Esophagus muscularis mucosa (tissue), 4 donors: ENCODE measurements around the gene GYG1. TPM values are rescaled to one million over a fixed set of nuclear protein-coding genes. Genes with fewer than 3 reads are reported as not detected.
A peak's percentile ranks its signal among the peaks of the same experiment; 100 is the strongest.

ENCODE experiments used
- DNase-seq: peaks from one replicate; pipeline ENCODE4 v3.0.0-alpha.2; 2017; ENCODE audit errors: extremely low spot score
- H3K27ac ChIP-seq, 4 donors: fragments of 200-600 bp; sonication (generic); replicated peaks in 1 of 4; 1 replicate in 3 of 4; 2 replicates in 1 of 4; pipeline ENCODE4 v1.5.1; 2016 to 2019; ENCODE audit warnings: mild to moderate bottlenecking in 1 of 4
- H3K27me3 ChIP-seq, 4 donors: fragments of 200-600 bp; sonication (generic); one replicate each; pipeline versions ENCODE4 v1.5.1 to v1.6.0; 2016 to 2019
- H3K36me3 ChIP-seq, 4 donors: fragments of 200-600 bp; sonication (generic); one replicate each; pipeline ENCODE4 v1.5.1; 2016 to 2019
- H3K4me1 ChIP-seq, 4 donors: fragments of 200-600 bp; sonication (generic); one replicate each; pipeline ENCODE4 v1.5.1; 2016 to 2019
- H3K4me3 ChIP-seq, 4 donors: fragments of 200-600 bp; sonication (generic); 1 replicate in 2 of 4; 2 replicates in 2 of 4; pipeline ENCODE4 v1.5.1; 2016 to 2019; ENCODE audit warnings: mild to moderate bottlenecking in 4 of 4, moderate library complexity in 1 of 4
- H3K9me3 ChIP-seq, 4 donors: fragments of 200-600 bp; sonication (generic); 1 replicate in 3 of 4; 2 replicates in 1 of 4; pipeline ENCODE4 v1.5.1; 2016 to 2019
- EP300 ChIP-seq: sonication (generic); formaldehyde crosslinking; IDR thresholded peaks from one replicate; pipeline ENCODE4 v1.6.1; 2017; ENCODE audit warnings: antibody characterized with exemption
- POLR2A ChIP-seq: fragments of 450-650 bp; IDR thresholded peaks from one replicate; pipeline ENCODE4 v1.6.1; 2017; ENCODE audit warnings: antibody characterized with exemption, moderate library complexity, mild to moderate bottlenecking, low read depth
- POLR2AphosphoS5 ChIP-seq, 2 donors: sonication (generic); formaldehyde crosslinking; IDR thresholded peaks; one replicate each; pipeline ENCODE4 v1.6.1; 2017; ENCODE audit warnings: antibody characterized with exemption in 2 of 2
- WGBS: methylation state at CpG from one replicate; pipeline ENCODE4 v1.1.5; 2018; 5-methylcytosine and 5-hydroxymethylcytosine counted together
- intact Hi-C: fragments of 100-400 bp; cut with DNase I; formaldehyde crosslinking; loops from one replicate; pipeline ENCODE4 v1.15.1; 2023
- total RNA-seq, 4 donors: library from RNA; depleted of rRNA; stranded (reverse); fragments of >200 nt; gene quantifications; one replicate each; pipeline versions ENCODE4 v1.1.0 to v1.2.1, GENCODE V29; 2016
- TF ChIP-seq, protein P1 (sequence below), 3 experiments: fragments of 200-600 bp in 2 of 3; fragments of 450-650 bp in 1 of 3; sonication (generic) in 2 of 3; IDR thresholded peaks; one replicate each; pipeline ENCODE4 v1.5.1; 2017 to 2019; ENCODE audit warnings: antibody characterized with exemption in 3 of 3, mild to moderate bottlenecking in 2 of 3, moderate library complexity in 1 of 3

Gene GYG1
- total RNA-seq, 4 donors from 2014 or later: 101 to 177 (median 141) TPM

DNA sequence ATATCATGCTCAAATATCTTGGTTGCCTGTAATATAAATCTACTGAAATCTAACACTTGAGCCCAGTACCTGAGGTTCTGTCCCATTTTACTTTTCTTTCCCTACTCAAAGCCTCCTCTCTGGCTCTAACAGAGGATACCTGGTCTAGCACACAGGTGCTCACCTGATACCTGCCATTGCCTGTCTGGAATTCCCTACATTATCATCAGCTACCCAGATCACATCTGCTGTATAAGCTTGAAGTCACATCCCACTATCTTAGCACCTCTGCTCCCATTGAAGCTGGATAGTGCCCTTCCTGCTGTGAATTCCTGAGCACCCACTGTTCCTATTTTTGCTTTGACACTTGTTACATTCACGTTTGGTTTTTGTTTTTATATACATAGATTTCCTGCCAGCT is 30.5 kb downstream of the GYG1 start:
- Histone ChIP-seq H3K4me1 (peaks cover 35 to 58% (median 54%) of the 10 kb centered on the region in 4 donors), H3K27ac (peak overlapping the region in 1 of 4 donors; percentile 24), H3K27me3 (no peaks in the 10 kb centered on the region), H3K36me3 (peaks cover 15 to 84% (median 45%) of the 10 kb centered on the region in 4 donors), H3K9me3 (peaks cover 0 to 6% (median 0%) of the 10 kb centered on the region in 4 donors), H3K4me3 (no peak overlapping the region)
- WGBS: 32% methylated on average over 1 of the region's 1 CpG
- no peak for DNase-seq
- intact Hi-C loops: no loop called here
- TF ChIP-seq POLR2AphosphoS5 (IDR thresholded peaks at IDR 0.05) (no peak), POLR2A (no peak), EP300 (no peak)
- TF ChIP-seq, protein P1, sequence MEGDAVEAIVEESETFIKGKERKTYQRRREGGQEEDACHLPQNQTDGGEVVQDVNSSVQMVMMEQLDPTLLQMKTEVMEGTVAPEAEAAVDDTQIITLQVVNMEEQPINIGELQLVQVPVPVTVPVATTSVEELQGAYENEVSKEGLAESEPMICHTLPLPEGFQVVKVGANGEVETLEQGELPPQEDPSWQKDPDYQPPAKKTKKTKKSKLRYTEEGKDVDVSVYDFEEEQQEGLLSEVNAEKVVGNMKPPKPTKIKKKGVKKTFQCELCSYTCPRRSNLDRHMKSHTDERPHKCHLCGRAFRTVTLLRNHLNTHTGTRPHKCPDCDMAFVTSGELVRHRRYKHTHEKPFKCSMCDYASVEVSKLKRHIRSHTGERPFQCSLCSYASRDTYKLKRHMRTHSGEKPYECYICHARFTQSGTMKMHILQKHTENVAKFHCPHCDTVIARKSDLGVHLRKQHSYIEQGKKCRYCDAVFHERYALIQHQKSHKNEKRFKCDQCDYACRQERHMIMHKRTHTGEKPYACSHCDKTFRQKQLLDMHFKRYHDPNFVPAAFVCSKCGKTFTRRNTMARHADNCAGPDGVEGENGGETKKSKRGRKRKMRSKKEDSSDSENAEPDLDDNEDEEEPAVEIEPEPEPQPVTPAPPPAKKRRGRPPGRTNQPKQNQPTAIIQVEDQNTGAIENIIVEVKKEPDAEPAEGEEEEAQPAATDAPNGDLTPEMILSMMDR (IDR thresholded peaks at IDR 0.05): no peak

DNA sequence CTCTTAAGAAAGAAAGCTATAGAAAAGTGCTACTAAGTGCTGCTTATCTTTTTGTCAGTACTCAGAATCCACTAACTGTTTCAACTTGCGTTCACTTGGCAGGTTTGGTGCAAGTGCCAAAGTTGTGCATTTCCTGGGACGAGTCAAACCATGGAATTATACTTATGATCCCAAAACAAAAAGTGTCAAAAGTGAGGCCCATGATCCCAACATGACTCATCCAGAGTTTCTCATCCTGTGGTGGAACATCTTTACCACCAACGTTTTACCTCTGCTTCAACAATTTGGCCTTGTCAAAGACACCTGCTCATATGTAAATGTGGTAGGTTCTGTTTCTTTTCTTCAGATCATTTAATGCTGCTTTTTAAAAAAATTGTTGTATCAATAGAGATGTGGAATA is 32.6 kb downstream of the GYG1 start:
- H3K9me3 ChIP-seq: peaks cover 0 to 6% (median 0%) of the 10 kb centered on the region in 4 donors
- no peak for DNase-seq
- H3K36me3 ChIP-seq: peaks cover 15 to 97% (median 60%) of the 10 kb centered on the region in 4 donors
- H3K27me3 ChIP-seq: no peaks in the 10 kb centered on the region
- no peak overlapping the region for H3K4me3 ChIP-seq
- whole genome bisulfite sequencing: 88% methylated on average over 3 of the region's 3 CpGs
- TF ChIP-seq EP300: no peak
- TF ChIP-seq, protein P1 (IDR thresholded peaks at IDR 0.05): no peak
- TF ChIP-seq POLR2A: no peak
- no peak for TF ChIP-seq POLR2AphosphoS5 (IDR thresholded peaks at IDR 0.05)
- peaks cover 16 to 37% (median 34%) of the 10 kb centered on the region in 4 donors for H3K4me1 ChIP-seq
- intact Hi-C loops: no loop called here
- no peak overlapping the region for H3K27ac ChIP-seq

DNA sequence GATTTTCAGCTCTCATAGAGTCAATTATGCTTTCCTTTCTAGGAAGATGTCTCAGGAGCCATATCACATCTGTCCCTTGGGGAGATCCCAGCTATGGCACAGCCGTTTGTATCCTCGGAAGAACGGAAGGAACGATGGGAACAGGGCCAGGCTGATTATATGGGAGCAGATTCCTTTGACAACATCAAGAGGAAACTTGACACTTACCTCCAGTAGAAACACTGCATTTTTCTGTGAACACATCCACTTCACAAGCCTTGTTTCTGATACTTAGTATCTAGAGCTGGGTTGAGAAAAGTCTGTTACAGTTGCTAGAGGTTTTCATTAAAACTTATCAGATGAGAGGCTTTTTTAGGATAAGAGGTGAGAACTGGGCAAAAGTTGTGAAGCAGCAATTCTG is 35.4 kb downstream of the GYG1 start:
- no peak for DNase-seq
- TF ChIP-seq POLR2A (no peak), EP300 (no peak)

DNA sequence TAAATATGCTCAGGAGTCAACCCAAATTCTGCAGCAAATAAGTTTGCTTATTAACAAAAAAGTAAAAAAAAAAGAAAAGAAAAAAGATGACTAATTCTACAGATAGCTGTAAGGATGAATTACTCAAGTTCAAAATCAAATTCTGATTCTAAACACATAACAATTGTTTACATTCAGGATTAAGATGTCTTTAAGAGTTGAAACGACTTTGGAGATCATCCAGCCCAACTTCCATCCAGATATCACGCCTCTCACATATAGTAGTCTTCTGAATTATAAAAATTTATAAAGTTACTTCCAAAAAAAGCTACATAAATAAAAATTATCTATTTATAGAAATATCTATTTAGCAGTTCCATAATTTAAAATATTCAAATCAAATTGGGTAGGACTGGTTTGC is 39.8 kb downstream of the GYG1 start:
- Histone ChIP-seq H3K27me3 (no peaks in the 10 kb centered on the region), H3K9me3 (no peaks in the 10 kb centered on the region), H3K27ac (no peak overlapping the region), H3K4me1 (peaks cover 0 to 19% (median 12%) of the 10 kb centered on the region in 4 donors), H3K36me3 (peaks cover 0 to 45% (median 29%) of the 10 kb centered on the region in 4 donors), H3K4me3 (no peak overlapping the region)
- whole genome bisulfite sequencing: 90% methylated on average over 2 of the region's 2 CpGs
- intact Hi-C loops: no loop called here
- TF ChIP-seq POLR2A (no peak), EP300 (no peak), POLR2AphosphoS5 (IDR thresholded peaks at IDR 0.05) (no peak)
- TF ChIP-seq, protein P1 (IDR thresholded peaks at IDR 0.05): no peak
- no peak for DNase-seq

More for the DNA sequence above, 35.4 kb downstream of the GYG1 start:
- H3K9me3 ChIP-seq: peaks cover 0 to 6% (median 0%) of the 10 kb centered on the region in 4 donors
- no peak overlapping the region for H3K4me3 ChIP-seq
- WGBS: 56% methylated on average over 4 of the region's 4 CpGs
- H3K27me3 ChIP-seq: no peaks in the 10 kb centered on the region
- intact Hi-C loops: no loop called here
- H3K4me1 ChIP-seq: peaks cover 0 to 29% (median 21%) of the 10 kb centered on the region in 4 donors
- H3K27ac ChIP-seq: peak overlapping the region in 1 of 4 donors; percentile 7
- peaks cover 15 to 75% (median 56%) of the 10 kb centered on the region in 4 donors for H3K36me3 ChIP-seq

DNA sequence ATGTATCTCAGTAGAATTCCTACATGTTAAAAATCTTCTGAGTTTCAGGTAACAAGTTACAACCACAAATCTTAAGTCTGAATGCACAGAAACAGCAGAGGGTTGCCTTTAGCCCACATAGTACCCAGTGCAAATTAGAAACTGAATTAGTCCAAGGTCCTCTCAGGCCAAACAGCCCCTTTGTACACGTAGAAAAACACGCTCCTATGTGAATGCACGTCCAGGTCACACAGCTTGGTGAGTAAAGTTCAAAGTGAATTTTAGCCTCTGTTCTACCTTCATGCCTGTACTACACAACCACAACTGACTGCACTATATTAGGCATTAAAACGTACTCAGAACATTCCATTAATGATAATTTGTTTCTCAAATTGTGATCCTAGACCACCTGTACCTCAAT is 46.3 kb downstream of the GYG1 start:
- Histone ChIP-seq H3K4me1 (no peaks in the 10 kb centered on the region), H3K27ac (no peak overlapping the region), H3K9me3 (no peaks in the 10 kb centered on the region), H3K36me3 (peaks cover 0 to 52% (median 33%) of the 10 kb centered on the region in 4 donors), H3K27me3 (no peaks in the 10 kb centered on the region), H3K4me3 (no peak overlapping the region)
- intact Hi-C loops: no loop called here
- 85% methylated on average over 4 of the region's 4 CpGs for WGBS
- TF ChIP-seq POLR2AphosphoS5 (IDR thresholded peaks at IDR 0.05): no peak
- TF ChIP-seq, protein P1 (IDR thresholded peaks at IDR 0.05): no peak
- TF ChIP-seq POLR2A: no peak
- no peak for TF ChIP-seq EP300
- DNase-seq: no peak
